GM12878 (cell line): Measurements from ENCODE around the gene RPP30. TPM values are rescaled to one million over a fixed set of nuclear protein-coding genes. Genes with fewer than 3 reads are reported as not detected.

Source experiments
- ATAC-seq: fragments of 200-7000 bp; cut with Tn5 transposase; 3 replicates; pipeline ENCODE4 v1.9.1; 2020; ENCODE audit warnings: mild to moderate bottlenecking, moderate library complexity
- BruUV-seq: library from RNA; stranded (reverse); fragments of 400-500 nt; replicated peaks from 2 replicates; lab custom pipeline; 2021; lab: Mats Ljungman, UMichigan
- CTCF ChIA-PET: fragments of 300-600 bp; sonication (Branson Sonifier 250); formaldehyde crosslinking; extraction: SDS; loops from one replicate; lab custom pipeline; 2021; ENCODE audit warnings: inconsistent platforms; lab: Yijun Ruan, JAX
- POLR2A ChIA-PET: fragments of 350-600 bp; formaldehyde crosslinking; extraction: SDS; loops from one replicate; lab custom pipeline; 2021; ENCODE audit warnings: inconsistent platforms; lab: Charles Lee
- RAD21 ChIA-PET: fragments of 300-600 bp; sonication (Branson Sonifier 250); formaldehyde crosslinking; loops from one replicate; lab custom pipeline; 2023; ENCODE audit warnings: antibody characterized with exemption; ENCODE audit not compliant: unreplicated experiment; lab: Charles Lee
- SMC1A ChIA-PET: fragments of 300-600 bp; sonication (Branson Sonifier 250); formaldehyde crosslinking; loops from one replicate; lab custom pipeline; 2023; ENCODE audit not compliant: unreplicated experiment, uncharacterized antibody; lab: Charles Lee
- DNase-seq: peaks from one replicate; pipeline ENCODE4 v3.0.0-alpha.2; 2011; ENCODE audit warnings: low read depth, low spot score
- FAIRE-seq: peaks from 3 replicates; lab custom pipeline; 2011; peaks lifted over from hg19 to GRCh38; lab: Jason Lieb, UNC
- H2AFZ ChIP-seq: 2 replicates; pipeline ENCODE4 v1.6.0; 2011; ENCODE audit warnings: low read depth, low read length, control low read depth; ENCODE audit not compliant: control insufficient read depth
- H3K27ac ChIP-seq: 2 replicates; pipeline ENCODE4 v1.5.1; 2011; ENCODE audit warnings: control low read depth; ENCODE audit not compliant: control insufficient read depth, insufficient read depth
- H3K27me3 ChIP-seq, 2 experiments: replicated peaks in 1 of 2; 2 replicates each; pipeline versions ENCODE4 v1.6.0 to v1.6.1; 2011; ENCODE audit warnings: low read length in 1 of 2; ENCODE audit not compliant: control insufficient read depth in 2 of 2, insufficient read depth in 2 of 2
- H3K36me3 ChIP-seq, 2 experiments: 2 replicates each; pipeline ENCODE4 v1.5.1; 2011; ENCODE audit warnings: low read length in 1 of 2; ENCODE audit not compliant: control insufficient read depth in 2 of 2, insufficient read depth in 2 of 2
- H3K4me1 ChIP-seq: 2 replicates; pipeline ENCODE4 v1.6.1; 2011; ENCODE audit warnings: mild to moderate bottlenecking, low read length, moderate library complexity, mixed read lengths; ENCODE audit not compliant: control insufficient read depth, insufficient read depth
- H3K4me2 ChIP-seq: 2 replicates; pipeline ENCODE4 v1.6.0; 2011; ENCODE audit warnings: control low read depth; ENCODE audit not compliant: control insufficient read depth, insufficient read depth
- H3K4me3 ChIP-seq: fragments of 200-600 bp; sonication (generic); 2 replicates; pipeline ENCODE4 v1.5.1; 2016
- H3K79me2 ChIP-seq: 2 replicates; pipeline ENCODE4 v1.6.0; 2011; ENCODE audit warnings: low read length; ENCODE audit not compliant: control insufficient read depth, insufficient read depth
- H3K9ac ChIP-seq: 2 replicates; pipeline ENCODE4 v1.8.0; 2011; ENCODE audit warnings: low read length, control low read depth, mixed read lengths; ENCODE audit not compliant: control insufficient read depth, insufficient read depth
- H3K9me3 ChIP-seq: replicated peaks from 3 replicates; pipeline ENCODE4 v1.5.1; 2011; ENCODE audit warnings: mild to moderate bottlenecking, low read length; ENCODE audit not compliant: control insufficient read depth, insufficient read depth
- H4K20me1 ChIP-seq: 2 replicates; pipeline ENCODE4 v1.6.0; 2011; ENCODE audit not compliant: control insufficient read depth, insufficient read depth
- ATF7 ChIP-seq: fragments of 450-650 bp; IDR thresholded peaks from 2 replicates; pipeline ENCODE4 v1.6.1; 2016; ENCODE audit warnings: low read depth, mild to moderate bottlenecking
- BMI1 ChIP-seq: fragments of 450-650 bp; IDR thresholded peaks from 2 replicates; pipeline ENCODE4 v1.6.1; 2016; ENCODE audit warnings: mild to moderate bottlenecking, moderate library complexity, borderline replicate concordance
- CEBPZ ChIP-seq: fragments of 150-350 bp; IDR thresholded peaks from 2 replicates; pipeline ENCODE4 v1.6.1; 2016; ENCODE audit warnings: low read depth, low read length
- DPF2 ChIP-seq: fragments of 450-650 bp; IDR thresholded peaks from 2 replicates; pipeline ENCODE4 v1.6.1; 2017; ENCODE audit warnings: mild to moderate bottlenecking
- E2F4 ChIP-seq: IDR thresholded peaks from 2 replicates; pipeline ENCODE4 v1.6.1; 2012; ENCODE audit warnings: low read depth, low read length, improper control_type of control experiment
- ESRRA ChIP-seq: IDR thresholded peaks from 2 replicates; pipeline ENCODE4 v1.6.1; 2012; ENCODE audit warnings: mild to moderate bottlenecking, low read length, improper control_type of control experiment
- HDAC2 ChIP-seq: fragments of 200-600 bp; sonication (generic); IDR thresholded peaks from 2 replicates; pipeline ENCODE4 v1.6.1; 2017
- IKZF2 ChIP-seq, 2 experiments: fragments of 450-650 bp; IDR thresholded peaks; 2 replicates each; pipeline ENCODE4 v1.6.1; 2017; ENCODE audit warnings: mild to moderate bottlenecking in 2 of 2, moderate library complexity in 2 of 2
- POLR2AphosphoS2 ChIP-seq: IDR thresholded peaks from 2 replicates; pipeline ENCODE4 v1.6.1; 2011; ENCODE audit warnings: low read depth, mild to moderate bottlenecking, low read length, improper control_type of control experiment, moderate library complexity
- POLR2AphosphoS5 ChIP-seq: IDR thresholded peaks from 2 replicates; pipeline ENCODE4 v1.6.1; 2011; ENCODE audit warnings: mild to moderate bottlenecking, low read length, inconsistent platforms
- PRDM15 ChIP-seq: fragments of 450-650 bp; formaldehyde crosslinking; IDR thresholded peaks from 2 replicates; pipeline ENCODE4 v1.4.0; 2020; ENCODE audit warnings: mild to moderate bottlenecking, moderate library complexity
- SKIL ChIP-seq: fragments of 450-650 bp; IDR thresholded peaks from 2 replicates; pipeline ENCODE4 v1.6.1; 2017; ENCODE audit warnings: mild to moderate bottlenecking, low read depth, inconsistent platforms; ENCODE audit not compliant: poor library complexity, severe bottlenecking
- SP1 ChIP-seq: IDR thresholded peaks from one replicate; pipeline ENCODE4 v1.6.1; 2011; ENCODE audit warnings: low read depth, low read length
- SREBF1 ChIP-seq: IDR thresholded peaks from 2 replicates; pipeline ENCODE4 v1.6.1; 2012; ENCODE audit warnings: mild to moderate bottlenecking, low read length
- SRF ChIP-seq, 2 experiments: IDR thresholded peaks; 2 replicates each; pipeline ENCODE4 v1.6.1; 2011; ENCODE audit warnings: low read depth in 2 of 2, low read length in 2 of 2, mild to moderate bottlenecking in 1 of 2, moderate library complexity in 1 of 2
- WGBS: methylation state at CpG from one replicate; pipeline ENCODE4 v1.1.6; 2016; ENCODE audit warnings: low lambda C conversion rate; ENCODE audit not compliant: insufficient replicate concordance, insufficient coverage; ENCODE audit errors: missing lambda C conversion rate; 5-methylcytosine and 5-hydroxymethylcytosine counted together
- in situ Hi-C: fragments of 300-500 bp; cut with MboI; formaldehyde crosslinking; loops from 9 replicates; pipeline ENCODE4 v1.14.3; 2018; ENCODE audit warnings: mixed read lengths
- intact Hi-C: fragments of 100-400 bp; cut with micrococcal nuclease; formaldehyde crosslinking; loops from one replicate; pipeline ENCODE4 v1.14.2; 2022; ENCODE audit not compliant: unreplicated experiment
- polyA plus RNA-seq, 11 experiments: library from polyadenylated mRNA; depleted of rRNA in 4 of 11; unstranded in 6 of 11; stranded (reverse) in 5 of 11; fragments of >200 nt; fragmentation: Nextera tagmentation in 4 of 11; fragmentation: Illumina TruSeq in 1 of 11; extraction: Ambion mirVana in 4 of 11; extraction: Trizol in 1 of 11; gene quantifications; 1 replicate in 1 of 11; 2 replicates in 10 of 11; pipeline versions ENCODE4 v1.2.1 to v1.2.3, GENCODE V29; 2011 to 2016; ENCODE audit warnings: inconsistent platforms in 2 of 11, missing spikeins in 2 of 11, low read depth in 1 of 11
- total RNA-seq, 4 experiments: library from RNA; depleted of rRNA in 3 of 4; stranded (reverse); fragments of >200 nt in 3 of 4; fragmentation: Illumina TruSeq in 1 of 4; extraction: Trizol in 1 of 4; gene quantifications; 2 replicates each; pipeline versions ENCODE4 v1.2.1 to v1.2.3, GENCODE V29; 2013 to 2021

Gene RPP30
- total and polyA plus RNA-seq, 10 of the 15 experiments (the other 5 are each of a cell fraction or from before 2014, with no cell fraction given): 48.0 to 208 (median 72.6) TPM

- ChIA-PET SMC1A (interaction anchor here (1.0 to 2.1 kb wide), 3 partner anchors 12 to 24 kb away, joined by 3 to 5 read pairs (median 3); no protein-coding TSS in a partner anchor), POLR2A (no interaction called here)
- no peak for TF ChIP-seq POLR2AphosphoS5
- TF ChIP-seq ESRRA: no peak
- TF ChIP-seq SRF (IDR thresholded peaks at IDR 0.05; ENCODE audit: low read depth in 2 of 2, low read length in 2 of 2): no peak
- no peak for TF ChIP-seq CEBPZ
- no peak for TF ChIP-seq HDAC2
- no peak for TF ChIP-seq SKIL
- no peak for TF ChIP-seq ATF7
- no peak for TF ChIP-seq BMI1
- TF ChIP-seq E2F4: no peak
- no peak for TF ChIP-seq SREBF1
- no peak for TF ChIP-seq IKZF2 (IDR thresholded peaks at IDR 0.05)
- TF ChIP-seq DPF2: no peak
- TF ChIP-seq SP1: no peak
- no peak for TF ChIP-seq POLR2AphosphoS2
- no peak for TF ChIP-seq PRDM15
Observed at GRCh38 chr10:90945491-90946070, 73.8 kb downstream of the RPP30 start.

More at GRCh38 chr10:90945491-90946070, 73.8 kb downstream of the RPP30 start:
- ChIA-PET CTCF (no interaction called here), RAD21 (no interaction called here)
- no peaks in the 10 kb centered on the region; the same call in 1 of the 3 replicates for H3K9me3 ChIP-seq
- in situ Hi-C loops: no loop called here
- no peak overlapping the region for H2AFZ ChIP-seq
- intact Hi-C loops: no loop called here
- no peaks in the 10 kb centered on the region for H3K27me3 ChIP-seq
- DNase-seq: no peak
- no peak overlapping the region for H3K27ac ChIP-seq
- no peak for ATAC-seq
- H4K20me1 ChIP-seq: no peaks in the 10 kb centered on the region
- H3K4me1 ChIP-seq: peaks cover 10% of the 10 kb centered on the region
- no TSS peak for BruUV-seq
- 99% methylated on average over 4 of the region's 4 CpGs for WGBS
- H3K9ac ChIP-seq: no peak overlapping the region
- no peaks in the 10 kb centered on the region for H3K79me2 ChIP-seq
- H3K36me3 ChIP-seq: no peaks in the 10 kb centered on the region
- FAIRE-seq: no peak
- no peak overlapping the region for H3K4me3 ChIP-seq
- no peak overlapping the region for H3K4me2 ChIP-seq
